Measurements from ENCODE around the gene NUDT3.
"Not testable (repeated sequence)": the region's sequence is repeated elsewhere in the genome, so short reads cannot be mapped to it uniquely, and the experiment has no call there.

NUDT3 gene

GRCh38 chr6:34355889-34356288, 36.6 kb downstream of the NUDT3 start:
- no peak overlapping the region for H3K4me3 Mint-ChIP-seq
- peaks cover 8 to 13% of the 10 kb centered on the region in 2 donors for H3K4me1 Mint-ChIP-seq (ENCODE audit: low read depth in 2 of 2)
- ATAC-seq (replicated peaks) (no peak), DNase-seq (no peak)
- no peaks in the 10 kb centered on the region for H3K9me3 Mint-ChIP-seq
- peaks cover 3% of the 10 kb centered on the region for H3K36me3 Mint-ChIP-seq (ENCODE audit: insufficient read depth)
- H3K27me3 Mint-ChIP-seq = no peaks in the 10 kb centered on the region
- H3K27ac Mint-ChIP-seq = no peak overlapping the region

GRCh38 chr6:34354230-34354629, 38.2 kb downstream of the NUDT3 start:
- H3K27ac Mint-ChIP-seq = not testable (repeated sequence)

GRCh38 chr6:34353530-34353929, 38.9 kb downstream of the NUDT3 start:
- not testable (repeated sequence) for H3K4me3 Mint-ChIP-seq; H3K27me3 Mint-ChIP-seq; H3K27ac Mint-ChIP-seq; DNase-seq; H3K9me3 Mint-ChIP-seq; H3K4me1 Mint-ChIP-seq (ENCODE audit: low read depth in 2 of 2); H3K36me3 Mint-ChIP-seq (ENCODE audit: insufficient read depth); ATAC-seq (replicated peaks)

More at GRCh38 chr6:34354230-34354629, 38.2 kb downstream of the NUDT3 start:
- not testable (repeated sequence) for DNase-seq; H3K9me3 Mint-ChIP-seq; H3K4me3 Mint-ChIP-seq; ATAC-seq (replicated peaks); H3K27me3 Mint-ChIP-seq; H3K36me3 Mint-ChIP-seq (ENCODE audit: insufficient read depth); H3K4me1 Mint-ChIP-seq (ENCODE audit: low read depth in 2 of 2)

GRCh38 chr6:34352305-34352937, 40.0 kb downstream of the NUDT3 start:
- H3K36me3 Mint-ChIP-seq (ENCODE audit: insufficient read depth) = peaks cover 8% of the 10 kb centered on the region
- no peak for DNase-seq
- peaks cover under 1 to 10% of the 10 kb centered on the region in 2 donors for H3K4me1 Mint-ChIP-seq (ENCODE audit: low read depth in 2 of 2)
- no peak overlapping the region for H3K27ac Mint-ChIP-seq
- H3K4me3 Mint-ChIP-seq = no peak overlapping the region
- no peaks in the 10 kb centered on the region for H3K27me3 Mint-ChIP-seq
- no peaks in the 10 kb centered on the region for H3K9me3 Mint-ChIP-seq
- ATAC-seq (replicated peaks) = no peak

- Mint-ChIP-seq H3K27ac (peak overlapping the region in 1 of 2 donors; percentile 69), H3K4me1 (ENCODE audit: low read depth in 2 of 2) (peaks cover 6 to 10% of the 10 kb centered on the region in 2 donors), H3K27me3 (no peaks in the 10 kb centered on the region), H3K36me3 (ENCODE audit: insufficient read depth) (peaks cover 8% of the 10 kb centered on the region), H3K9me3 (no peaks in the 10 kb centered on the region), H3K4me3 (no peak overlapping the region)
- DNase-seq (no peak), ATAC-seq (replicated peaks) (no peak)
Measured at GRCh38 chr6:34350934-34351217, 41.6 kb downstream of the NUDT3 start.

GRCh38 chr6:34350137-34350933, 42.1 kb downstream of the NUDT3 start:
- H3K36me3 Mint-ChIP-seq (ENCODE audit: insufficient read depth) = peaks cover 8% of the 10 kb centered on the region
- H3K27ac Mint-ChIP-seq = peak overlapping the region in 1 of 2 donors; percentile 69
- no peak for DNase-seq
- no peaks in the 10 kb centered on the region for H3K27me3 Mint-ChIP-seq
- no peaks in the 10 kb centered on the region for H3K9me3 Mint-ChIP-seq
- no peak for ATAC-seq (replicated peaks)
- peaks cover 6 to 10% of the 10 kb centered on the region in 2 donors for H3K4me1 Mint-ChIP-seq (ENCODE audit: low read depth in 2 of 2)
- H3K4me3 Mint-ChIP-seq = no peak overlapping the region

GRCh38 chr6:34349211-34349610, 43.3 kb downstream of the NUDT3 start:
- peak overlapping the region in 1 of 2 donors; percentile 0 for H3K27ac Mint-ChIP-seq
- H3K9me3 Mint-ChIP-seq = no peaks in the 10 kb centered on the region
- ATAC-seq (replicated peaks) (no peak), DNase-seq (no peak)
- peaks cover 9 to 11% of the 10 kb centered on the region in 2 donors for H3K4me1 Mint-ChIP-seq (ENCODE audit: low read depth in 2 of 2)
- no peak overlapping the region for H3K4me3 Mint-ChIP-seq
- peaks cover 8% of the 10 kb centered on the region for H3K36me3 Mint-ChIP-seq (ENCODE audit: insufficient read depth)
- no peaks in the 10 kb centered on the region for H3K27me3 Mint-ChIP-seq

- ATAC-seq (replicated peaks) = no peak
- Mint-ChIP-seq H3K4me1 (ENCODE audit: low read depth in 2 of 2) (peaks cover 17 to 23% of the 10 kb centered on the region in 2 donors), H3K27me3 (no peaks in the 10 kb centered on the region), H3K9me3 (no peaks in the 10 kb centered on the region), H3K36me3 (ENCODE audit: insufficient read depth) (peaks cover 8% of the 10 kb centered on the region), H3K27ac (peak overlapping the region in 1 of 2 donors; percentile 41), H3K4me3 (no peak overlapping the region)
- no peak for DNase-seq
Measured at GRCh38 chr6:34347303-34347702, 45.2 kb downstream of the NUDT3 start.

GRCh38 chr6:34346175-34347119, 46.0 kb downstream of the NUDT3 start:
- peaks cover 17 to 26% of the 10 kb centered on the region in 2 donors for H3K4me1 Mint-ChIP-seq (ENCODE audit: low read depth in 2 of 2)
- H3K27ac Mint-ChIP-seq = peak overlapping the region in 1 of 2 donors; percentile 41
- H3K4me3 Mint-ChIP-seq = no peak overlapping the region
- H3K9me3 Mint-ChIP-seq = no peaks in the 10 kb centered on the region
- no peak for ATAC-seq (replicated peaks)
- no peaks in the 10 kb centered on the region for H3K27me3 Mint-ChIP-seq
- peaks cover 8% of the 10 kb centered on the region for H3K36me3 Mint-ChIP-seq (ENCODE audit: insufficient read depth)
- DNase-seq = no peak

GRCh38 chr6:34343806-34344205, 48.7 kb downstream of the NUDT3 start:
- no peak overlapping the region for H3K27ac Mint-ChIP-seq
- no peak for DNase-seq
- H3K27me3 Mint-ChIP-seq = no peaks in the 10 kb centered on the region
- H3K4me3 Mint-ChIP-seq = no peak overlapping the region
- peaks cover 13 to 26% of the 10 kb centered on the region in 2 donors for H3K4me1 Mint-ChIP-seq (ENCODE audit: low read depth in 2 of 2)
- no peaks in the 10 kb centered on the region for H3K9me3 Mint-ChIP-seq
- ATAC-seq (replicated peaks) = no peak
- H3K36me3 Mint-ChIP-seq (ENCODE audit: insufficient read depth) = peaks cover 4% of the 10 kb centered on the region

GRCh38 chr6:34342247-34342646, 50.2 kb downstream of the NUDT3 start:
- Mint-ChIP-seq H3K4me1 (ENCODE audit: low read depth in 2 of 2) (peaks cover 21 to 39% of the 10 kb centered on the region in 2 donors), H3K27ac (no peak overlapping the region), H3K36me3 (ENCODE audit: insufficient read depth) (no peaks in the 10 kb centered on the region), H3K4me3 (no peak overlapping the region), H3K27me3 (no peaks in the 10 kb centered on the region), H3K9me3 (no peaks in the 10 kb centered on the region)
- ATAC-seq (replicated peaks) (no peak), DNase-seq (no peak)

- Mint-ChIP-seq H3K27me3 (no peaks in the 10 kb centered on the region), H3K36me3 (ENCODE audit: insufficient read depth) (no peaks in the 10 kb centered on the region), H3K4me1 (ENCODE audit: low read depth in 2 of 2) (peaks cover 23 to 38% of the 10 kb centered on the region in 2 donors), H3K4me3 (no peak overlapping the region), H3K27ac (no peak overlapping the region), H3K9me3 (no peaks in the 10 kb centered on the region)
- DNase-seq = no peak
- ATAC-seq (replicated peaks) = no peak
Measured at GRCh38 chr6:34341481-34341971, 50.9 kb downstream of the NUDT3 start.

- no peak overlapping the region for H3K4me3 Mint-ChIP-seq
- ATAC-seq (replicated peaks) = no peak
- no peaks in the 10 kb centered on the region for H3K9me3 Mint-ChIP-seq
- H3K27ac Mint-ChIP-seq = no peak overlapping the region
- H3K4me1 Mint-ChIP-seq (ENCODE audit: low read depth in 2 of 2) = peaks cover 23 to 38% of the 10 kb centered on the region in 2 donors
- no peaks in the 10 kb centered on the region for H3K36me3 Mint-ChIP-seq (ENCODE audit: insufficient read depth)
- no peaks in the 10 kb centered on the region for H3K27me3 Mint-ChIP-seq
- no peak for DNase-seq
Measured at GRCh38 chr6:34340906-34341480, 51.5 kb downstream of the NUDT3 start.

All from effector memory CD8-positive, alpha-beta T cell (primary cell).